Esophagus squamous epithelium (tissue), 4 donors: ENCODE data around the gene ARRB1.

Experiments used
- CTCF ChIP-seq, 6 experiments: fragments of 450-650 bp in 4 of 6; fragments of 200-600 bp in 2 of 6; sonication (generic) in 2 of 6; IDR thresholded peaks; one replicate each; pipeline ENCODE4 v1.5.1; 2016 to 2019; ENCODE audit warnings: antibody characterized with exemption in 6 of 6, mild to moderate bottlenecking in 4 of 6, moderate library complexity in 4 of 6
- POLR2A ChIP-seq, 4 donors: fragments of 450-650 bp; IDR thresholded peaks; one replicate each; pipeline ENCODE4 v1.6.1; 2017; ENCODE audit warnings: antibody characterized with exemption in 4 of 4, mild to moderate bottlenecking in 4 of 4, moderate library complexity in 3 of 4

GRCh38 chr11:75339685-75340409, 11.6 kb downstream of the ARRB1 start:
- TF ChIP-seq CTCF (IDR thresholded peaks at IDR 0.05) (no peak), POLR2A (IDR thresholded peaks at IDR 0.05) (no peak)
